SK-N-MC (cell line): ENCODE data around the gene KCTD5.
"Not testable (repeated sequence)": the region's sequence is repeated elsewhere in the genome, so short reads cannot be mapped to it uniquely, and the experiment has no call there.

Experiments used
- DNase-seq: peaks from one replicate; pipeline ENCODE4 v3.0.0-alpha.2; 2011; ENCODE audit warnings: low read depth, low spot score
- H3K27ac ChIP-seq: fragments of 200-600 bp; sonication (generic); 2 replicates; pipeline ENCODE4 v1.5.1; 2016; ENCODE audit warnings: mixed run types
- H3K36me3 ChIP-seq: fragments of 200-600 bp; sonication (generic); 2 replicates; pipeline ENCODE4 v1.6.1; 2017; ENCODE audit warnings: antibody characterized with exemption, low read length, mixed read lengths; ENCODE audit not compliant: insufficient read depth
- H3K4me3 ChIP-seq: fragments of 200-600 bp; sonication (generic); 2 replicates; pipeline ENCODE4 v1.5.1; 2016
- H3K9ac ChIP-seq: fragments of 200-600 bp; sonication (generic); 2 replicates; pipeline ENCODE4 v1.8.0; 2017; ENCODE audit warnings: mixed run types, mixed read lengths; ENCODE audit not compliant: insufficient read length
- H3K9me3 ChIP-seq: fragments of 200-600 bp; sonication (generic); 2 replicates; pipeline ENCODE4 v1.6.1; 2017; ENCODE audit warnings: low read depth, mild to moderate bottlenecking, antibody characterized with exemption, low read length, moderate library complexity, mixed read lengths
- EZH2 ChIP-seq: fragments of 200-600 bp; sonication (generic); IDR thresholded peaks from one replicate; pipeline ENCODE4 v1.6.1; 2017; ENCODE audit warnings: antibody characterized with exemption
- FOXP2 ChIP-seq: optimal IDR thresholded peaks from 2 replicates; pipeline ENCODE3; 2011; ENCODE audit warnings: mild to moderate bottlenecking, moderate library complexity; ENCODE audit not compliant: insufficient read depth; ENCODE audit errors: extremely low read length, control extremely low read depth
- POLR2AphosphoS5 ChIP-seq: IDR thresholded peaks from 2 replicates; pipeline ENCODE4 v1.6.1; 2012; ENCODE audit warnings: mild to moderate bottlenecking, low read depth, low read length, borderline replicate concordance

The KCTD5 gene

GRCh38 chr16:2719328-2720063 lies 37.2 kb downstream of the KCTD5 start:
- Histone ChIP-seq H3K27ac (no peak overlapping the region), H3K4me3 (no peak overlapping the region), H3K9ac (no peak overlapping the region), H3K36me3 (no peaks in the 10 kb centered on the region), H3K9me3 (no peaks in the 10 kb centered on the region)
- no peak for DNase-seq
- TF ChIP-seq FOXP2 = no peak

- TF ChIP-seq EZH2 (no peak), POLR2AphosphoS5 (no peak), FOXP2 (no peak)
- H3K9ac ChIP-seq = peak within 1 kb of the TSS; percentile 55
- H3K9me3 ChIP-seq = no peaks in the 10 kb centered on the region
- DNase-seq = no peak
- H3K27ac ChIP-seq = 0 out of 2 replicates have a peak within 1 kb of the TSS, but pooled peaks have one; percentile 17
- H3K36me3 ChIP-seq = no peaks in the 10 kb centered on the region
- H3K4me3 ChIP-seq = peak within 1 kb of the TSS; percentile 79
Observed at GRCh38 chr16:2720064-2720457, 37.7 kb downstream of the KCTD5 start, which contains the start of gene PRSS27. PRSS27 (minus strand) TSS chr16:2720224; CDS start chr16:2720160, 64 bp downstream.

GRCh38 chr16:2720719-2721633 lies 38.7 kb downstream of the KCTD5 start:
- no peak for TF ChIP-seq FOXP2
- TF ChIP-seq POLR2AphosphoS5 = peak; percentile 36; the same call in 1 of the 2 replicates
- Histone ChIP-seq H3K9me3 (no peaks in the 10 kb centered on the region), H3K27ac (0 out of 2 replicates have a peak overlapping the region, but pooled peaks have one; percentile 17), H3K4me3 (peak overlapping the region; percentile 79), H3K9ac (peak overlapping the region; percentile 76), H3K36me3 (no peaks in the 10 kb centered on the region)
- no peak for DNase-seq

GRCh38 chr16:2721634-2722173 lies 39.4 kb downstream of the KCTD5 start:
- H3K27ac ChIP-seq, H3K9me3 ChIP-seq, DNase-seq, H3K36me3 ChIP-seq: not testable (repeated sequence)
- Histone ChIP-seq H3K9ac (peak overlapping the region; percentile 76), H3K4me3 (peak overlapping the region; percentile 79)

GRCh38 chr16:2724088-2724676 lies 41.9 kb downstream of the KCTD5 start:
- Histone ChIP-seq H3K27ac (no peak overlapping the region), H3K36me3 (no peaks in the 10 kb centered on the region), H3K9ac (no peak overlapping the region), H3K4me3 (no peak overlapping the region), H3K9me3 (no peaks in the 10 kb centered on the region)
- TF ChIP-seq POLR2AphosphoS5 = no peak
- no peak for TF ChIP-seq FOXP2
- TF ChIP-seq EZH2 = no peak
- no peak for DNase-seq

GRCh38 chr16:2724816-2725348 lies 42.6 kb downstream of the KCTD5 start:
- Histone ChIP-seq H3K36me3 (no peaks in the 10 kb centered on the region), H3K27ac (no peak overlapping the region), H3K4me3 (no peak overlapping the region), H3K9me3 (no peaks in the 10 kb centered on the region), H3K9ac (no peak overlapping the region)
- no peak for DNase-seq
- TF ChIP-seq POLR2AphosphoS5 (no peak), EZH2 (no peak), FOXP2 (no peak)

- H3K9me3 ChIP-seq = no peaks in the 10 kb centered on the region
Observed at GRCh38 chr16:2726923-2727322, 44.6 kb downstream of the KCTD5 start.

GRCh38 chr16:2728034-2728433 lies 45.7 kb downstream of the KCTD5 start:
- H3K4me3 ChIP-seq = no peak overlapping the region
- no peaks in the 10 kb centered on the region for H3K9me3 ChIP-seq
- DNase-seq = no peak
- H3K27ac ChIP-seq = no peak overlapping the region
- TF ChIP-seq EZH2 (no peak), FOXP2 (no peak), POLR2AphosphoS5 (no peak)
- no peak overlapping the region for H3K9ac ChIP-seq
- no peaks in the 10 kb centered on the region for H3K36me3 ChIP-seq

More at GRCh38 chr16:2726923-2727322, 44.6 kb downstream of the KCTD5 start:
- TF ChIP-seq EZH2 (no peak), FOXP2 (no peak), POLR2AphosphoS5 (no peak)
- DNase-seq = no peak
- Histone ChIP-seq H3K27ac (no peak overlapping the region), H3K9ac (no peak overlapping the region), H3K4me3 (no peak overlapping the region), H3K36me3 (no peaks in the 10 kb centered on the region)
